B cell (primary cell): ENCODE measurements around the gene ZNF580. TPM values are rescaled to one million over a fixed set of nuclear protein-coding genes. Genes with fewer than 3 reads are reported as not detected.
A peak's percentile ranks its signal among the peaks of the same experiment; 100 is the strongest.

ENCODE experiments used
- ATAC-seq: fragments of 200-7000 bp; cut with Tn5 transposase; one replicate; pipeline ENCODE4 v1.10.0; 2021; ENCODE audit warnings: low read depth, mild to moderate bottlenecking, moderate number of reproducible peaks, moderate library complexity
- CTCF ChIA-PET: fragments of 350-600 bp; sonication (Branson Sonifier 250); formaldehyde crosslinking; loops from one replicate; lab custom pipeline; 2021; ENCODE audit warnings: antibody characterized with exemption, inconsistent platforms; lab: Charles Lee
- POLR2A ChIA-PET: fragments of 350-600 bp; sonication (Branson Sonifier 250); formaldehyde crosslinking; loops from one replicate; lab custom pipeline; 2021; ENCODE audit warnings: antibody characterized with exemption; lab: Charles Lee
- DNase-seq: peaks from one replicate; pipeline ENCODE4 v3.0.0; 2013
- H2AFZ ChIP-seq: 2 replicates; pipeline ENCODE4 v1.6.1; 2012; ENCODE audit warnings: mild to moderate bottlenecking, low read depth, low read length; ENCODE audit not compliant: insufficient read depth, poor library complexity, severe bottlenecking
- H3K27ac ChIP-seq, 2 donors: 1 replicate in 1 of 2; 2 replicates in 1 of 2; pipeline ENCODE4 v1.5.1; 2012 to 2013; ENCODE audit warnings: low read length in 2 of 2, mild to moderate bottlenecking in 2 of 2, moderate library complexity in 1 of 2
- H3K27me3 ChIP-seq, 4 experiments: fragments of 200-600 bp in 1 of 4; sonication (generic) in 1 of 4; replicated peaks in 1 of 4; 1 replicate in 2 of 4; 2 replicates in 2 of 4; pipeline versions ENCODE4 v1.6.1 to v1.7.0; 2013 to 2016; ENCODE audit warnings: low read length in 3 of 4, mild to moderate bottlenecking in 2 of 4, mixed read lengths in 1 of 4, moderate library complexity in 1 of 4; ENCODE audit not compliant: insufficient read depth in 4 of 4, control insufficient read depth in 3 of 4; ENCODE audit errors: control extremely low read depth in 1 of 4
- H3K36me3 ChIP-seq, 2 experiments: replicated peaks in 1 of 2; 1 replicate in 1 of 2; 2 replicates in 1 of 2; pipeline versions ENCODE4 v1.6.1 to v1.7.1; 2013; ENCODE audit warnings: low read length in 1 of 2; ENCODE audit not compliant: insufficient read depth in 2 of 2, control insufficient read depth in 1 of 2; ENCODE audit errors: control extremely low read depth in 1 of 2, extremely low read depth in 1 of 2
- H3K4me1 ChIP-seq, 2 donors: fragments of 200-600 bp in 1 of 2; sonication (generic) in 1 of 2; 1 replicate in 1 of 2; 2 replicates in 1 of 2; pipeline versions ENCODE4 v1.5.1 to v1.6.1; 2013 to 2017; ENCODE audit warnings: low read length in 2 of 2; ENCODE audit not compliant: control insufficient read depth in 2 of 2, insufficient read depth in 2 of 2
- H3K4me2 ChIP-seq: replicated peaks from 2 replicates; pipeline ENCODE3; 2012; ENCODE audit warnings: mild to moderate bottlenecking, low read depth, low read length; ENCODE audit not compliant: poor library complexity, severe bottlenecking
- H3K4me3 ChIP-seq, 5 experiments: fragments of 200-600 bp in 1 of 5; sonication (generic) in 1 of 5; 1 replicate in 3 of 5; 2 replicates in 2 of 5; pipeline versions ENCODE4 v1.5.1 to v1.7.0; 2011 to 2016; ENCODE audit warnings: low read length in 4 of 5, mild to moderate bottlenecking in 4 of 5, low read depth in 2 of 5, control low read depth in 1 of 5, moderate library complexity in 1 of 5; ENCODE audit not compliant: insufficient read depth in 1 of 5; ENCODE audit errors: control extremely low read depth in 1 of 5, extremely low read depth in 1 of 5
- H3K79me2 ChIP-seq: fragments of 200-600 bp; sonication (generic); one replicate; pipeline ENCODE4 v1.6.0; 2016; ENCODE audit warnings: low read length; ENCODE audit not compliant: control insufficient read depth, insufficient read depth
- H3K9ac ChIP-seq: fragments of 200-600 bp; sonication (generic); 2 replicates; pipeline ENCODE4 v1.6.1; 2017; ENCODE audit warnings: mild to moderate bottlenecking, low read length, moderate library complexity
- H3K9me3 ChIP-seq, 3 donors: one replicate each; pipeline versions ENCODE4 v1.6.1 to v1.7.1; 2013; ENCODE audit warnings: low read length in 2 of 3; ENCODE audit not compliant: control insufficient read depth in 2 of 3, insufficient read depth in 1 of 3; ENCODE audit errors: control extremely low read depth in 1 of 3
- H4K20me1 ChIP-seq: 2 replicates; pipeline ENCODE4 v1.6.0; 2012; ENCODE audit warnings: mild to moderate bottlenecking, low read length; ENCODE audit not compliant: insufficient read depth, control insufficient read depth, poor library complexity, severe bottlenecking
- H3K27ac Mint-ChIP-seq: one replicate; pipeline ENCODE4 v1.8.0; 2021; ENCODE audit warnings: mixed read lengths
- H3K27me3 Mint-ChIP-seq: one replicate; pipeline ENCODE4 v1.8.0; 2021; ENCODE audit warnings: mixed read lengths
- H3K4me1 Mint-ChIP-seq: one replicate; pipeline ENCODE4 v1.8.0; 2021; ENCODE audit warnings: mixed read lengths
- H3K4me3 Mint-ChIP-seq: one replicate; pipeline ENCODE4 v1.8.0; 2021; ENCODE audit warnings: mixed read lengths
- H3K9me3 Mint-ChIP-seq: one replicate; pipeline ENCODE4 v1.8.0; 2022; ENCODE audit warnings: mixed read lengths; ENCODE audit not compliant: insufficient read depth
- CTCF ChIP-seq: fragments of 200-600 bp; IDR thresholded peaks from one replicate; pipeline ENCODE4 v1.8.0; 2022; ENCODE audit warnings: antibody characterized with exemption, mild to moderate bottlenecking
- EZH2 ChIP-seq: IDR thresholded peaks from 2 replicates; pipeline ENCODE4 v1.6.1; 2012; ENCODE audit warnings: borderline replicate concordance, low read depth, mild to moderate bottlenecking, moderate library complexity, low read length; ENCODE audit not compliant: insufficient read depth, poor library complexity, severe bottlenecking
- WGBS: methylation state at CpG from one replicate; pipeline ENCODE4 v1.1.5; 2013; ENCODE audit warnings: missing lambda C conversion rate; ENCODE audit not compliant: insufficient coverage; 5-methylcytosine and 5-hydroxymethylcytosine counted together
- intact Hi-C: fragments of 100-400 bp; cut with micrococcal nuclease; formaldehyde crosslinking; loops from one replicate; pipeline ENCODE4 v1.10.0; 2022
- polyA plus RNA-seq: library from polyadenylated mRNA; depleted of rRNA; stranded (reverse); fragments of >200 nt; gene quantifications from 2 replicates; pipeline ENCODE4 v1.2.3, GENCODE V29; 2012
- total RNA-seq, 2 donors: library from RNA; stranded (reverse); fragments of 120-200 nt in 1 of 2; gene quantifications; 1 replicate in 1 of 2; 2 replicates in 1 of 2; pipeline versions ENCODE4 v1.2.3 to v1.2.4, GENCODE V29; 2013 to 2022

Gene ZNF580
- total and polyA plus RNA-seq, 2 donors (not counting 1 experiment from before 2014, with no cell fraction given) = 69.8 to 101 TPM

GRCh38 chr19:55599468-55599841, 41.3 kb upstream of the ZNF580 start, which contains the start of gene FIZ1:
TSS of gene FIZ1 (minus strand) at chr19:55599517. CDS start at chr19:55597865, 1,652 bp downstream.
- peak within 1 kb of the TSS; percentile 59 to 97 (median 82) for H3K4me3 ChIP-seq
- H3K4me1 ChIP-seq = peaks cover 7 to 22% of the 10 kb centered on the region in 2 donors
- peak within 1 kb of the TSS; percentile 83 for H3K4me2 ChIP-seq
- peak within 1 kb of the TSS; percentile 86 to 94 for H3K27ac ChIP-seq
- ATAC-seq (peak; percentile 70), DNase-seq (peak; percentile 99)
- WGBS = under 1% methylated on average over 21 of the region's 23 CpGs
- CTCF ChIA-PET = interaction anchor here (0.6 to 2.0 kb wide), 12 partner anchors 15 to 132 kb away, joined by 3 to 11 read pairs (median 4); partner anchors contain the start of gene ZNF784
- H3K27me3 ChIP-seq = no peaks in the 10 kb centered on the region
- H3K36me3 ChIP-seq = peaks cover 0 to 19% of the 10 kb centered on the region in 2 experiments
- POLR2A ChIA-PET = interaction anchor here (0.5 to 2.8 kb wide), 27 partner anchors 12 to 1438 kb away, joined by 3 to 58 read pairs (median 4); partner anchors contain the start of genes ISOC2, KMT5C, NAT14 and PPP6R1
- H3K4me1 Mint-ChIP-seq = peaks cover 23% of the 10 kb centered on the region
- intact Hi-C loops = loop anchor here (1.0 to 5.0 kb wide), 5 partner anchors 12 to 192 kb away; partner anchors contain the start of genes UBE2S, ZNF579, ZNF628 and ZNF784
- H3K79me2 ChIP-seq = peaks cover 2% of the 10 kb centered on the region
- H3K9me3 ChIP-seq = peaks cover 0 to 8% (median 0%) of the 10 kb centered on the region in 3 donors
- H3K9me3 Mint-ChIP-seq = no peaks in the 10 kb centered on the region
- TF ChIP-seq CTCF (no peak), EZH2 (no peak)
- peak within 1 kb of the TSS; percentile 99 for H3K27ac Mint-ChIP-seq
- peak within 1 kb of the TSS; percentile 100 for H3K4me3 Mint-ChIP-seq
- H2AFZ ChIP-seq = peak within 1 kb of the TSS; percentile 92
- no peaks in the 10 kb centered on the region for H3K27me3 Mint-ChIP-seq
- no peaks in the 10 kb centered on the region for H4K20me1 ChIP-seq
- H3K9ac ChIP-seq = peak within 1 kb of the TSS; percentile 88
